Measurements from ENCODE around the gene SMARCA5.

- TF ChIP-seq CTCF (IDR thresholded peaks at IDR 0.05) (no peak), POLR2AphosphoS5 (IDR thresholded peaks at IDR 0.05) (no peak), POLR2A (IDR thresholded peaks at IDR 0.05) (no peak)
Observed at GRCh38 chr4:143598816-143599215, 85.3 kb downstream of the SMARCA5 start.
